GM19099 (cell line): Measurements from ENCODE around the gene PDE4A.

ENCODE experiments used
- POLR2A ChIP-seq: IDR thresholded peaks from 3 replicates; pipeline ENCODE4 v1.6.1; 2011; ENCODE audit warnings: low read depth; ENCODE audit not compliant: insufficient read length; ENCODE audit errors: extremely low read depth

Gene PDE4A

GRCh38 chr19:10420444-10421239 lies at the start of gene PDE4A:
Gene PDE4A (plus strand): TSS chr19:10420538. CDS start chr19:10420765, 227 bp downstream.
- no peak for TF ChIP-seq POLR2A

GRCh38 chr19:10372690-10373089 lies 47.6 kb upstream of the PDE4A start:
- TF ChIP-seq POLR2A: no peak

GRCh38 chr19:10374931-10375330 lies 45.4 kb upstream of the PDE4A start:
- no peak for TF ChIP-seq POLR2A

DNA sequence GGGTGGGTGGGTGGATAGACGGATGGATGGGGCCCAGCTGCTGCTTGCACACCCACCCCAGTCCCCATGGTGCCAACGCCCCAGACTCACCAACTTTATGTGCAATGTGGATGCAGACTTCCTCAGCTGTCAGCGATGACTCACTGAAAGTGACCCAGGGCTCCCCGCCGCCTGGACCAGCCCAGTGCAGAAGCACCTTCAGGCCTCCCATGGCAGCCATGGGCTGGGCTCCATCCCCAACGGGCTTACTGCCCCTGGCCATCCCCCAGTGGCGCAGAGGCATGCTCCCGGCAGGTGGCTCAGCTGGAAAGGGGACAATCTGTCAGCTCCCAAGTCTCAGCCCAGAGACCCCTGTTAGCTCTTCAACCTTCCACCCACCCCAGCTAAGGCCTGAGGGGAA lies 42.2 kb upstream of the PDE4A start:
- no peak for TF ChIP-seq POLR2A

- TF ChIP-seq POLR2A: no peak
These were observed 40.4 kb upstream of the PDE4A start for GRCh38 chr19:10379880-10380312.

DNA sequence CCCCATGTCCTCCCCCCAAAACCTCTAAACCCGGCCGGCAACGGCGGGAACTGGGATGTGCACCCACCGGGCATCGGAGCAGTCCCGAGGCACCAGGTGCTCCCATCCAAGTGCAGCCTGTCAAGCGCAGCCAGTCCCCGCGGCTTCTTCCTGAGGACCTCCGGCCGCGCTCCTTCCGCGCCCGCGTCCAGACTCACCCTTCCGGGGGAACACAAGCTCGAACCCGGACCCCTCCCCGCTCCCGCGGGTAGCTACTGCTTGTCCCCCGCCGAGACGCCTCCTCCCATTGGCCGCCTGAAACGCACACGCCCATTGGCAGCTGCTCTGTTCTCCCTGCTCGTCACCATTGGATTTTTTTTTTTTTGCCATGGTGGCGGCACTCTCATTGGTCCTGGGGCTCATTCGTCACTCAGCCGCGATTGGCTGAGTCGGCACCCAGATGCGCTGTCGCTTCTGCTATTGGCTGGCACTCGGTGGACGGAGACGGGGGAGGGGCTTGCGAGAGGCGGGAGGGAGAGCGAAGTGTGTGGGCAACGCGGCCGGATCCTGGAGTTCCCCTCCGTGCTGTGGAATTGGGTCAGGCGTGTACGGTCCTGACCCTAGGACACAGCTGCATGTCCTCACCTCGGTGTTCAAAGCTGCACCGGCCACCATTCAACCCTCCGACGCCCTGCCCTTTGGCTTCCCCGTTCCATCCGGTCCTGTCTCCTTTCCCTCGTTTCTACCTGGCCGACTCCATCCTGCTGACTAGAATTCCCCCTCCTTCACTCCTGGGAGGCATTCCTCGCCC lies 39.8 kb upstream of the PDE4A start, which contains the start of gene TYK2:
Gene TYK2 (minus strand): TSS at position 260 of the 790 bp plus-strand sequence. CDS start 2,166 bp downstream, outside the sequence.
- TF ChIP-seq POLR2A: peak; percentile 94

GRCh38 chr19:10384580-10384979 lies 35.8 kb upstream of the PDE4A start:
- no peak for TF ChIP-seq POLR2A

- TF ChIP-seq POLR2A: peak; percentile 8
These were observed 31.4 kb upstream of the PDE4A start for GRCh38 chr19:10388957-10389356.

- TF ChIP-seq POLR2A: no peak
These were observed 30.5 kb upstream of the PDE4A start for GRCh38 chr19:10389863-10390262.

- peak; percentile 19 for TF ChIP-seq POLR2A
These were observed 29.6 kb upstream of the PDE4A start for GRCh38 chr19:10390652-10391286.

GRCh38 chr19:10392120-10392519 lies 28.2 kb upstream of the PDE4A start:
- no peak for TF ChIP-seq POLR2A

- TF ChIP-seq POLR2A: no peak
These were observed 27.2 kb upstream of the PDE4A start for GRCh38 chr19:10393137-10393536.

GRCh38 chr19:10395003-10395402 lies 25.3 kb upstream of the PDE4A start:
- TF ChIP-seq POLR2A: no peak

GRCh38 chr19:10395436-10395835 lies 24.9 kb upstream of the PDE4A start:
- TF ChIP-seq POLR2A: no peak

DNA sequence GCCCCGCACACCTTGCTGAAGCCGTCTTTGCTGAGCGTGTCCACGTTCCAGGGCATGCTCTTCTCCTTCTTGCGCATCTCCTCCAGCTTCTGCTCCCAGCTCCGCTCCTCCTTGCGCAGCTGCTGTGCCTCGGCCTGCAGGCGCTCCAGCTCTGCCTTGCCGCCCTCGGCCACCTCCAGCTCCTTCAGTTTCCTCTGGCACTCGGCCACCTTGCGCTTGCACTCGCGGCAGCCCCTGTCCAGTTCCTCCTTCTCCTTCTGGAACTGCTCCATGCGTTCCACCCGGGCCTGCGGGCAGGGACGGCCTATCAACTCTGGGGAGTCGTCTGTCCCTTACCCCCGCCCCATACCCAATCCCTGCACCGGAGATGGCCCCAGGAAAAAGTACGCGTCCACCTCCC lies 24.4 kb upstream of the PDE4A start:
- TF ChIP-seq POLR2A: no peak
